H1 (cell line): ENCODE data around the gene CASZ1. TPM values are rescaled to one million over a fixed set of nuclear protein-coding genes. Genes with fewer than 3 reads are reported as not detected.

Experiments used
- CTCF ChIA-PET: fragments of 300-600 bp; sonication (Branson Sonifier 250); formaldehyde crosslinking; loops from one replicate; lab custom pipeline; 2021; ENCODE audit not compliant: partially characterized antibody; lab: Charles Lee
- POLR2A ChIA-PET: fragments of 300-600 bp; sonication (Branson Sonifier 250); formaldehyde crosslinking; loops from one replicate; lab custom pipeline; 2021; ENCODE audit warnings: inconsistent platforms; ENCODE audit not compliant: partially characterized antibody; lab: Charles Lee
- DNase-seq, 2 experiments: peaks; one replicate each; pipeline versions ENCODE4 v3.0.0 to v3.0.0-alpha.2; 2010 to 2022; ENCODE audit warnings: low spot score in 2 of 2, low read depth in 1 of 2, mixed read lengths in 1 of 2
- FAIRE-seq: peaks from 2 replicates; lab custom pipeline; 2011; peaks lifted over from hg19 to GRCh38; lab: Jason Lieb, UNC
- H2AFZ ChIP-seq: 2 replicates; pipeline ENCODE4 v1.8.1; 2012; ENCODE audit warnings: low read length, inconsistent platforms
- H2AK5ac ChIP-seq: 2 replicates; pipeline ENCODE4 v1.6.1; 2013; ENCODE audit warnings: low read depth, low read length
- H2BK120ac ChIP-seq: replicated peaks from 2 replicates; pipeline ENCODE3; 2013; ENCODE audit warnings: low read depth, low read length, inconsistent platforms
- H2BK12ac ChIP-seq: 2 replicates; pipeline ENCODE4 v1.6.1; 2013; ENCODE audit warnings: low read depth, low read length
- H2BK15ac ChIP-seq: 2 replicates; pipeline ENCODE4 v1.6.1; 2013; ENCODE audit warnings: low read length
- H2BK20ac ChIP-seq: 2 replicates; pipeline ENCODE4 v1.6.1; 2013; ENCODE audit warnings: low read length
- H2BK5ac ChIP-seq: 2 replicates; pipeline ENCODE4 v1.6.1; 2013; ENCODE audit warnings: low read depth, low read length
- H3K14ac ChIP-seq: 2 replicates; pipeline ENCODE4 v1.6.1; 2013; ENCODE audit warnings: inconsistent platforms; ENCODE audit not compliant: insufficient read length
- H3K18ac ChIP-seq: 2 replicates; pipeline ENCODE4 v1.6.1; 2013; ENCODE audit warnings: low read length; ENCODE audit errors: extremely low read depth
- H3K23ac ChIP-seq: 2 replicates; pipeline ENCODE4 v1.6.1; 2013; ENCODE audit warnings: inconsistent platforms; ENCODE audit not compliant: insufficient read length
- H3K23me2 ChIP-seq: 2 replicates; pipeline ENCODE4 v1.6.1; 2013; ENCODE audit warnings: low read depth, low read length
- H3K27ac ChIP-seq: 2 replicates; pipeline ENCODE4 v1.6.1; 2011; ENCODE audit warnings: low read depth, low read length, inconsistent platforms
- H3K27me3 ChIP-seq, 4 experiments: replicated peaks in 1 of 4; 1 replicate in 1 of 4; 2 replicates in 3 of 4; pipeline versions ENCODE4 v1.6.1 to v1.8.1; 2011 to 2013; ENCODE audit warnings: low read length in 3 of 4, mild to moderate bottlenecking in 3 of 4, inconsistent platforms in 2 of 4, mixed read lengths in 2 of 4, moderate library complexity in 1 of 4; ENCODE audit not compliant: control insufficient read depth in 3 of 4, insufficient read depth in 3 of 4; ENCODE audit errors: extremely low read depth in 1 of 4
- H3K36me3 ChIP-seq, 4 experiments: 2 replicates each; pipeline versions ENCODE4 v1.6.1 to v1.8.1; 2011 to 2013; ENCODE audit warnings: mild to moderate bottlenecking in 4 of 4, low read length in 3 of 4, moderate library complexity in 2 of 4, control low read depth in 1 of 4, inconsistent platforms in 1 of 4; ENCODE audit not compliant: insufficient read depth in 4 of 4, control insufficient read depth in 2 of 4
- H3K4ac ChIP-seq: replicated peaks from 2 replicates; pipeline ENCODE3; 2013; ENCODE audit warnings: low read length, low read depth, mixed read lengths, inconsistent platforms; ENCODE audit not compliant: insufficient read length
- H3K4me1 ChIP-seq, 4 experiments: replicated peaks in 1 of 4; 1 replicate in 1 of 4; 2 replicates in 3 of 4; pipeline versions ENCODE4 v1.6.1 to v1.8.1; 2011 to 2013; ENCODE audit warnings: low read length in 3 of 4, inconsistent platforms in 2 of 4, mixed read lengths in 1 of 4; ENCODE audit not compliant: insufficient read depth in 4 of 4, control insufficient read depth in 3 of 4
- H3K4me2 ChIP-seq, 2 experiments: 2 replicates each; pipeline versions ENCODE4 v1.6.1 to v1.8.1; 2011 to 2013; ENCODE audit warnings: low read depth in 2 of 2, low read length in 2 of 2, control low read depth in 1 of 2, inconsistent platforms in 1 of 2, mild to moderate bottlenecking in 1 of 2; ENCODE audit not compliant: insufficient read depth in 1 of 2
- H3K4me3 ChIP-seq, 4 experiments: fragments of 200-600, 300-600 bp in 1 of 4; sonication (generic), shearing (Covaris generic), sonication (Bioruptor Twin) in 1 of 4; 2 replicates each; pipeline versions ENCODE4 v1.5.1 to v1.8.1; 2011 to 2016; ENCODE audit warnings: low read length in 4 of 4, low read depth in 3 of 4, control low read depth in 2 of 4, inconsistent platforms in 2 of 4, mild to moderate bottlenecking in 2 of 4, mixed read lengths in 1 of 4, moderate library complexity in 1 of 4; ENCODE audit not compliant: insufficient read depth in 2 of 4; ENCODE audit errors: extremely low read depth in 1 of 4
- H3K56ac ChIP-seq: replicated peaks from 2 replicates; pipeline ENCODE3; 2013; ENCODE audit warnings: low read depth, mild to moderate bottlenecking, mixed read lengths, low read length, inconsistent platforms; ENCODE audit not compliant: insufficient read length
- H3K79me1 ChIP-seq: 2 replicates; pipeline ENCODE4 v1.6.1; 2013; ENCODE audit warnings: low read depth, low read length, control low read depth
- H3K79me2 ChIP-seq, 2 experiments: 2 replicates each; pipeline versions ENCODE4 v1.6.1 to v1.8.1; 2012 to 2013; ENCODE audit warnings: low read length in 2 of 2, mild to moderate bottlenecking in 2 of 2, inconsistent platforms in 1 of 2; ENCODE audit not compliant: insufficient read depth in 2 of 2, control insufficient read depth in 1 of 2
- H3K9ac ChIP-seq, 4 experiments: replicated peaks in 1 of 4; 1 replicate in 1 of 4; 2 replicates in 3 of 4; pipeline versions ENCODE4 v1.6.1 to v1.8.1; 2011 to 2013; ENCODE audit warnings: low read depth in 3 of 4, low read length in 3 of 4, control low read depth in 2 of 4, mild to moderate bottlenecking in 2 of 4, moderate library complexity in 2 of 4, inconsistent platforms in 1 of 4; ENCODE audit errors: extremely low read depth in 1 of 4
- H3K9me3 ChIP-seq, 2 experiments: 2 replicates each; pipeline versions ENCODE4 v1.6.1 to v1.8.1; 2012 to 2013; ENCODE audit warnings: mild to moderate bottlenecking in 2 of 2, moderate library complexity in 2 of 2, control low read depth in 1 of 2, inconsistent platforms in 1 of 2, low read depth in 1 of 2, low read length in 1 of 2, mixed read lengths in 1 of 2; ENCODE audit not compliant: insufficient read depth in 2 of 2
- H4K20me1 ChIP-seq, 2 experiments: replicated peaks in 1 of 2; 2 replicates each; pipeline versions ENCODE3 to v1.8.1; 2011 to 2013; ENCODE audit warnings: inconsistent platforms in 2 of 2, low read length in 2 of 2, mild to moderate bottlenecking in 1 of 2; ENCODE audit not compliant: insufficient read depth in 2 of 2, control insufficient read depth in 1 of 2
- H4K5ac ChIP-seq: 2 replicates; pipeline ENCODE4 v1.6.1; 2013; ENCODE audit warnings: low read length, low read depth, mixed read lengths, inconsistent platforms; ENCODE audit not compliant: insufficient read length
- H4K8ac ChIP-seq: 2 replicates; pipeline ENCODE4 v1.8.0; 2013; ENCODE audit warnings: mild to moderate bottlenecking, moderate library complexity, low read length, inconsistent platforms; ENCODE audit not compliant: insufficient read depth; ENCODE audit errors: extremely low read depth
- H4K91ac ChIP-seq: replicated peaks from 2 replicates; pipeline ENCODE3; 2013; ENCODE audit warnings: low read length, mixed read lengths, inconsistent platforms; ENCODE audit not compliant: insufficient read length
- GABPA ChIP-seq: IDR thresholded peaks from 2 replicates; pipeline ENCODE4 v1.6.1; 2011; ENCODE audit warnings: mild to moderate bottlenecking, low read length, moderate library complexity, borderline replicate concordance; ENCODE audit not compliant: insufficient read depth
- KDM1A ChIP-seq: fragments of 200-600, 300-600 bp; sonication (generic); IDR thresholded peaks from 2 replicates; pipeline ENCODE4 v1.7.1; 2016; ENCODE audit warnings: mild to moderate bottlenecking, low read length, borderline replicate concordance
- RAD21 ChIP-seq, 2 experiments: IDR thresholded peaks in 1 of 2; conservative IDR thresholded peaks in 1 of 2; 2 replicates each; pipeline ENCODE4 v1.6.1; 2011; ENCODE audit warnings: low read depth in 2 of 2, low read length in 2 of 2, improper control_type of control experiment in 1 of 2, inconsistent platforms in 1 of 2, mild to moderate bottlenecking in 1 of 2, moderate library complexity in 1 of 2
- WGBS, 2 experiments: shearing (Covaris generic) in 1 of 2; methylation state at CpG; one replicate each; pipeline versions ENCODE4 v1.1.6 to v1.1.7; 2013 to 2015; ENCODE audit warnings: low lambda C conversion rate in 2 of 2, mixed read lengths in 2 of 2, inconsistent platforms in 1 of 2, low coverage in 1 of 2, missing lambda C conversion rate in 1 of 2; ENCODE audit not compliant: insufficient replicate concordance in 2 of 2, insufficient coverage in 1 of 2, insufficient read length in 1 of 2; ENCODE audit errors: extremely low coverage in 1 of 2, missing lambda C conversion rate in 1 of 2; 5-methylcytosine and 5-hydroxymethylcytosine counted together
- polyA plus RNA-seq, 7 experiments: library from polyadenylated mRNA; depleted of rRNA in 3 of 7; stranded (reverse) in 5 of 7; unstranded in 2 of 7; fragments of >200 nt in 5 of 7; fragments of 200-250 nt in 2 of 7; gene quantifications; 1 replicate in 5 of 7; 2 replicates in 1 of 7; 4 replicates in 1 of 7; pipeline versions ENCODE4 v1.2.1 to v1.2.3, GENCODE V29; 2011 to 2013; ENCODE audit warnings: missing spikeins in 2 of 7, mixed read lengths in 2 of 7
- total RNA-seq: library from RNA; stranded (reverse); fragmentation: NEBNext Ultra II Directional; extraction: Animal tissue kit (Norgen Biotek cat#: 25700); gene quantifications from 2 replicates; pipeline ENCODE4 v1.2.1, GENCODE V29; 2021
- TF ChIP-seq, protein P1 (sequence below), 3 experiments: IDR thresholded peaks; 1 replicate in 2 of 3; 2 replicates in 1 of 3; pipeline versions ENCODE4 v1.5.1 to v1.6.1; 2011; ENCODE audit warnings: low read length in 3 of 3, mild to moderate bottlenecking in 3 of 3, inconsistent platforms in 2 of 3, low read depth in 1 of 3, moderate library complexity in 1 of 3; ENCODE audit not compliant: insufficient read depth in 1 of 3; ENCODE audit errors: control extremely low read depth in 1 of 3

Gene CASZ1
- total and polyA plus RNA-seq, 2 of the 8 experiments (the other 6 are each of a cell fraction or from before 2014, with no cell fraction given) = 4.4 to 7.7 TPM

GRCh38 chr1:10788592-10789006 is 7.8 kb downstream of the CASZ1 start:
- peaks cover 0 to 7% (median 1%) of the 10 kb centered on the region in 4 experiments; a peak in 3 of 7 replicates for H3K27me3 ChIP-seq
- no peak for FAIRE-seq
- WGBS, 2 experiments = 86% methylated on average over 11 of the region's 11 CpGs; no CpG with 5 or more reads in 1 of the 2 experiments

More at GRCh38 chr1:10788592-10789006, 7.8 kb downstream of the CASZ1 start:
- Histone ChIP-seq H3K36me3 (no peaks in the 10 kb centered on the region), H3K23me2 (peaks cover 2% of the 10 kb centered on the region; the same call in 1 of the 2 replicates), H2BK15ac (no peak overlapping the region), H2BK5ac (no peak overlapping the region), H3K14ac (no peak overlapping the region), H4K20me1 (peaks cover 2 to 5% of the 10 kb centered on the region in 2 experiments), H2AFZ (no peak overlapping the region), H3K4me3 (no peak overlapping the region), H4K91ac (no peak overlapping the region), H3K4me2 (no peak overlapping the region), H3K79me2 (no peaks in the 10 kb centered on the region; a peak in 1 of 4 replicates), H2AK5ac (no peak overlapping the region), H2BK120ac (no peak overlapping the region), H3K9me3 (no peaks in the 10 kb centered on the region), H3K4ac (no peak overlapping the region), H4K8ac (no peak overlapping the region), H3K18ac (no peak overlapping the region; the same call in 1 of the 2 replicates), H3K4me1 (peaks cover 0 to 6% (median 3%) of the 10 kb centered on the region in 4 experiments; a peak in 6 of 7 replicates), H4K5ac (no peak overlapping the region), H3K9ac (no peak overlapping the region), H3K79me1 (no peaks in the 10 kb centered on the region; the same call in 1 of the 2 replicates), H3K27ac (no peak overlapping the region), H3K23ac (no peak overlapping the region), H3K56ac (no peak overlapping the region), H2BK12ac (peak overlapping the region; percentile 39; the same call in 1 of the 2 replicates), H2BK20ac (no peak overlapping the region)
- ChIA-PET CTCF (interaction anchor here (0.6 to 3.9 kb wide), 19 partner anchors 8 to 259 kb away, joined by 3 to 15 read pairs (median 4); no protein-coding TSS in a partner anchor), POLR2A (interaction anchor here (0.6 kb wide), 1 partner anchor 55 kb away, joined by 3 read pairs; no protein-coding TSS in a partner anchor)
- TF ChIP-seq, protein P1, sequence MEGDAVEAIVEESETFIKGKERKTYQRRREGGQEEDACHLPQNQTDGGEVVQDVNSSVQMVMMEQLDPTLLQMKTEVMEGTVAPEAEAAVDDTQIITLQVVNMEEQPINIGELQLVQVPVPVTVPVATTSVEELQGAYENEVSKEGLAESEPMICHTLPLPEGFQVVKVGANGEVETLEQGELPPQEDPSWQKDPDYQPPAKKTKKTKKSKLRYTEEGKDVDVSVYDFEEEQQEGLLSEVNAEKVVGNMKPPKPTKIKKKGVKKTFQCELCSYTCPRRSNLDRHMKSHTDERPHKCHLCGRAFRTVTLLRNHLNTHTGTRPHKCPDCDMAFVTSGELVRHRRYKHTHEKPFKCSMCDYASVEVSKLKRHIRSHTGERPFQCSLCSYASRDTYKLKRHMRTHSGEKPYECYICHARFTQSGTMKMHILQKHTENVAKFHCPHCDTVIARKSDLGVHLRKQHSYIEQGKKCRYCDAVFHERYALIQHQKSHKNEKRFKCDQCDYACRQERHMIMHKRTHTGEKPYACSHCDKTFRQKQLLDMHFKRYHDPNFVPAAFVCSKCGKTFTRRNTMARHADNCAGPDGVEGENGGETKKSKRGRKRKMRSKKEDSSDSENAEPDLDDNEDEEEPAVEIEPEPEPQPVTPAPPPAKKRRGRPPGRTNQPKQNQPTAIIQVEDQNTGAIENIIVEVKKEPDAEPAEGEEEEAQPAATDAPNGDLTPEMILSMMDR (IDR thresholded peaks at IDR 0.05; ENCODE audit: control extremely low read depth in 1 of 3, insufficient read depth in 1 of 3, low read depth in 1 of 3, low read length in 3 of 3) = peak; percentile 46 to 59 (median 53)
- TF ChIP-seq KDM1A (no peak), RAD21 (IDR thresholded peaks at IDR 0.05 in 1 of 2, conservative IDR thresholded peaks at IDR 0.05 in 1 of 2; ENCODE audit: low read depth in 2 of 2, low read length in 2 of 2) (peak; percentile 41 to 60), GABPA (0 out of 2 replicates have a peak, but pooled peaks have one; percentile 32)
- DNase-seq = peak in 1 of 2 experiments; percentile 64
